Colon (tissue), 2 donors: ENCODE data around the gene SH2D1A.
"Not testable (repeated sequence)": the region's sequence is repeated elsewhere in the genome, so short reads cannot be mapped to it uniquely, and the experiment has no call there.

Experiments
- FAIRE-seq: peaks from 2 replicates; lab custom pipeline; 2012; peaks lifted over from hg19 to GRCh38; lab: Jason Lieb, UNC
- donor health status: control.
- donor health status: control.

Gene SH2D1A

DNA sequence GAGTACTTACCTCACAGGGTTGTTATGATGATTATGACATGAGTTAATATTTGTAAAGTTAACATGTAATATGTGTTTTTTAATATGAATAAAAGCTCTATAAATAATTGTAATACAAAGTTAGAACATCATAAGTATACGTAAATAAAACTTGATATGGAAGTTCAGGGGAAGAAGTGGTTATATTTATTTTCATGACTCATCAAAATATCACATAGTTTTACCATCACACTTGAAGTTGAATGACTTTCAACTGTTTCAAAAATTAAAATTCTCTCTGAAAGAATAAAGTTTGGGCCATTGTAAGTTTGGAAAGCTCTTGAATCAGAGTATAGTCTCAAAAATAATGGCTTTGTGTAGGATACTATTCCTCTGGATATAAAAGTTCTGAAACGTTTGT lies 8.3 kb downstream of the SH2D1A start:
- FAIRE-seq: no peak

DNA sequence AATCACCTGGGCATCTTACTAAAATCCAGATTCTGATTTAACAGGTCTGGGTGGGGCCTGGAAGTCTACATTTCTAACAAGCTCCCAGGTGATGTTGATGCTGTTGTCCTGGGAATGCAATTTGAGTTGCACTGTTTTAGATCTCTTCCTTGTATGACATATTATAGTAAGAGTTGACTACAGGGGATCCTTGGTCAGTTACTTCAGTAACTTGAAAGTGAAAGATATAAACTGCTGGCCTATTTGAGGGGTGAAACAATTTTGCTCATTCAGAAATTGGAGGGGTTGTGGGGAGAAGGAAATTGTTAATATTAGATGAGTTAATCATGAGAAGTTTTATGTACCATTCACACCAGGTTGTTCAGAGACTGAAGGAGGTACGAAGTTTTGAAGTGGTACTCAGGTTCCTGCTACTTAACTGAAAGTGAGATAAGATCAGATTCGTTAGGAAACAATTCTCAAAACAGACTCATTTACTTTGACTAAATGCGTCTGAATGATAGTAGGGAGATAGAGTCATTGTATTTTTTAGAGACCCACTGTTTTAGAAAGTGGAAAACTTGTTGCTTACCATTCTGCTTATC lies 12.5 kb downstream of the SH2D1A start:
- FAIRE-seq: no peak

DNA sequence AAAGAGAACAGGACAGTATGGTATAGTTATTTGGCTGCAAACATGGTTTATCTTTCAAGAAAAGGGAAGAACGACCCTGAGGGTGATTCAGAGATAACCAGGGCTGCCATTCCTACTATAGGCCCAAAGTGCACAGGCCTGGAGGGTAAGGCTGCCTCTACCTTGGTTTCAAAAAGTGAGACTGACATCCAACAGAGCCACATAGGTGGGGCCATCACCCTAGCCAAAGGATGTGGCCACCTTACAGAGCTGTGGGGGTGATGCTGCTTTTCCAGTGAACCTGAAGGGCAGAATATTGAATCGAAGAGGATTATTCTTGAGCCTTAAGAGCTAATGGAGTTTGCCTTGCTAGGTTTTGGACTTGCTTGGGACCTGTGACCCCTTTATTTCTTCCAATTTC lies 15.7 kb downstream of the SH2D1A start:
- no peak for FAIRE-seq

DNA sequence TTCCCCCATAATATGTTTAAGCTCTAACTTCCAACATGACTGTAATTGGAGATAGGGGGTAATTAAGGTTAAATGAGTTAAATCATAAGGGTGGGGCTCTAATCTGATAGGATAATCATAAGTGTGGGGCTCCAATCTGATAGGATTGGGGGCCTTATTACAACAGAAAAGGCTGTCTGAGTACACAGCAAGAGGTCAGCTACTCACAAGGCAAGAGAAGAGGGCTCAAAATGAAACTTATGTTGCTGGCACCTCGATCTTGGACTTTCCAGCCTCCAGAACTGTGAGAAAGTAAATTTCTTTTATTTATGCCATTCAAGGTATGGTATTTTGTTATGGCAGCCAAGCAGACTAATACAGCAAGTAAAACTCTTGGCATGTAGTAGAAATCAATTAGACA lies 16.4 kb downstream of the SH2D1A start:
- FAIRE-seq: no peak

DNA sequence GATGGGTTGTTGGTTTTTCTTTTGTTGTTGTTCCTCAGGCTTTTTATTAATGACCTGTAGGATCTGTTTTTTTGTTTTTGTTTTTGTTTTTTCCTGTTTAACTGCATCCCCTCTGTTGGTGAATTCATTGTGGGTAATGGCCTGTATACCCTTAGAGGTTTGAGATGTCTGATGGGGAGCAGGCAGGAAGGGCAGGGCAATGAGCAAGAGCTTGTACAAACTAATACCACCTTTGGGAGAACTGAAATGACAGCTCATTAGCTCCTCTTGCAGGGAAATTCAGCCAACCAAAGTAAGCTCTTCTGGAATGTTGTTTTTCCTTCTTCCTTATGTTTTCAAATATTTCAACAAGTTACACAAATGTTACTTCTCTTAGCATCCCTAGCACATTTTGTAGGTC lies 23.4 kb downstream of the SH2D1A start:
- no peak for FAIRE-seq

DNA sequence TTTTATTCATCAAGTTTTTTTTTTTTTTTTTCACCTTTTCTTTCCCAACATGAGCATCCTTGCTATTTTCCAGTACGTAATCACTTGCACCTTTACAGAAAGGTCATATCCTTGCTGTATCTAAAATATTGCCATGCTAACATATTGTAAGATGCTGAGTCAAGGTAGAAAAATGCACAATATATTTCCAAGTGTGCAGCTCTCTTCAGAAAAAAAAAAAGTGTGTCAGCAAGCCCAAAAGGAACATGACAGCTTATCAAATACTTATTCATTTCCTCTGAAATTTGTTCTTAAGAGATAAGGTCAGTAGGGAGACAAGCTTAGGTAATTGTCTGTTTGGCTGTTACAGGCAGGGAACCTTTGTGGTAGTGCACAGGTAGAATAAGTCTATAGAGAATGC lies 27.0 kb downstream of the SH2D1A start:
- no peak for FAIRE-seq

DNA sequence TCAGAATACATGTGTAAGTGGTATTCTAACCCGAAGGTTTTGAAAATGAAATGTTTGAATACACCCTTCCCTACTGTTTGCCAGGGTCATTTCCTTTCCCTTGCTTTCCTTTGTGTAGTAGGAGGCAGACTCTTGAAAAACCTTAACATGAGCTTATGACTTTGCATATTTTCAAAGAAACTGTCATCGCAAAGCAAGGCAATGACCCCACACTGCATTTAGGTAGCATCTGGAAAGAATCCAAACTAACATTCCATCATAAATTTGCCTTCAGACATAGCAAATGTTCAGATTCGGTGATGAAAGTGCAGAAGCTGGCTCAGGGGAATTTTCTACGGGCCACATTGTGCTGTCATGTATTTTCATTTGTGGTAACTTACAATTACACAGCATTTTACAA lies 32.3 kb downstream of the SH2D1A start:
- FAIRE-seq: no peak

DNA sequence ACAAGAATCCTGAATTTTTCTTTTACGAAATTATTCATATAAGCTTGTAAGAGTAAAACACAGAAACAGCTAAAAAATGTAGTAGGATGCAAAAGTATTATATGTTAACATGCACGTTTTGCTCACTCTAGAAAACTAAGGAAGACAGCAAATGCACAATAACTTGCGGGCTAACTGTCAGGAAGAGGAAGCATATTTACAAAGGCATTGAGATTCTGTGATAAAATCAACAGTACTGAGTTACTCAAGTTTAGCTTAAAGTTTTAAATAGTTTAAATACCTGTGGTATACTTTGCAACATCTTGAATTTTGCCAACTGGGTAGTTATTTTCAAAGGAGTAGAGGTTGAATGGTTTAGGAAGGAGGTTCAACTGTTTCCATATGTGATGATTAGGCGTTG lies 37.0 kb downstream of the SH2D1A start:
- FAIRE-seq: peak; percentile 73

DNA sequence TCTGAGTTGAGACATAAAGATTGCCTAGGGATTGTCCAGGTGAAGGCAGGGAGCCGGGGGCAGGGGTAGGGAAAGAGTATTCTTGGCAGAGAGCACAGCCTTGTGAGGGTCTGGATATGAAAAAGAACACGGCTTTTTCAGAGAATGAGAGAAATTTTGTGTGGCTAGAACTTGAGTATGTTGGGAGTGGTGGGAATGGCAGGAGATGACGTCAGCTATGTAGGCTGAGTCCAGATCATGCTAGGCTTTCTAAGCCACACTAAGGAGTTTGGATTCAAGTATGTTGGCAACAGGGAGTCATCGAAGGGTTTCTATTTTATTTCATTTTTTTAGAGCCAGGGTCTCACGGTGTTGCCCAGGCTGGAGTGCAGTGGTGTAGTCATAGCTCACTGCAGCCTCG lies 40.0 kb downstream of the SH2D1A start:
- FAIRE-seq: no peak

DNA sequence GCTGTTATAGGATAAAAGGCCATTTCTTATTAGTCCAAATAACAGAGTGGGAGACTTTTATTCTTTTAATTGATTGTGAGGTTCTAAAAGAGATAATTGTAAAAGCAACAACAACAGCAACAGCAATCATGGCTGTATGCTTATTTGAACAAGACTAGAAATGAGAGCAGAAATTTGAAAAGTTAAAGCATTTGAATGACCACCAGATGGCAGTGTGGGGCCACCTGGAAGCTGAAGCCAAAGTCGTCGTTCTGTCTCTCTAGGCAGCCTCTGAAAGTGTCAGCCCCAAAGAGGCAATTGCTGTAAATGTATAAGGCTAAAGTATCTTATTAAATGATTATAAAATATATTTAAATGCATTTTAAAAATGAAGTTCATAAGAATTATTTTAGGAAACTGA lies 42.2 kb downstream of the SH2D1A start:
- peak; percentile 99 for FAIRE-seq

DNA sequence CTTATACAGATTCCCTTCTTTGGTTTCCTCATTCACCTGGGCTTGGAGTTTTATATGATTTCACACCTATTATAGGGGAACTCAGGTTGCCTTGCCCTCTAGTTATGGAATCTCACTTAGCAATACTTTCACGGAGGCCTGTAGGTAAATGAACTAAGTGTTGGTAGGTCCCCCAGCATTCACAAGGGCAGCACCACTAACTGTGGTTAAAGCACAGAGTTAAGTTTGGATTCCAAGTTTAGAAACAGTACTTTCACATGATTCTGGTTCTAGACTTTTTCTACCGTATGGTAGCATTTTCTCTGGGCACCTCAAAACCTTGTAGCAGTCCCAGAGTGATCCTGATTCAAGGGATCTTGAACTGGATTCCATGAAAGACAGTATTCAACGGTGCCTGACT lies 46.4 kb downstream of the SH2D1A start:
- FAIRE-seq: no peak

DNA sequence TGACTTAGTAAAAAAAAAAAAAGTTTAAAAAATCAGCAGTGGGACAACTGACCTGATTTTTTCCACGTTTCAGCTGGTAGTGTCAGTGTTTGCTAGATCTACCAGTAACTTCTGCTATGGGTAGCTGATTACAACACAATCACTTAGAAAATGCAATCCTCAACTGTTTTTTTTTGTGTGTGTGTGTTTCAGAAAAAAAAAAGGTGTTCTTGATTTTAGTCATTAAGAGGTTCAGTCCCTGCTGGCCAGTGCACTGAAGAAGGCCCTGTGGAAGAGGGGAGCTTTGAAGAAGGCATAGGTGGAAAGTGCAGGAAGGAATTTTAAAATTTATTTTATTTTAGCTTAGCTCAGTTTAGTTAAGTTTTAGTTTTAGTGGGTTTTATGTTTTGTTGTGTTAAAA lies 46.9 kb downstream of the SH2D1A start:
- FAIRE-seq: no peak

DNA sequence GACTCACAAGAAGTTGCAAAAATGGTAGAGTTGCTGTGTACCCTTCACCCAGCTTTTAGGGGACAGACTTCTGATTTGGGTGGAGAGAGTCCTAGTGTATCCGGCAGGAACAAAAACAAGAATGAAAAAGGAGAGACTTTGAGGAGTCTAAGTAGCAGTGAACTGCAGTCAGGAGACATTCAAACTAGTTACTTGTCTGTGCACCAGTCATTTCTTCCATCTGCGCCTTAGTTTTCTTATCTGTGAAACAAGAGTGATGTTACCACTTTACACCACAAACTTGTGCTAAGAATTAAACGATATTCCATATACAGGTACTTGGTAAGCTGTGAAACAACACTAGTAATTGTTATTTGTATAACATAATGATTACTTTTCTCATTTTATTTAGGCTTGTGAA lies 47.3 kb downstream of the SH2D1A start:
- FAIRE-seq: no peak

DNA sequence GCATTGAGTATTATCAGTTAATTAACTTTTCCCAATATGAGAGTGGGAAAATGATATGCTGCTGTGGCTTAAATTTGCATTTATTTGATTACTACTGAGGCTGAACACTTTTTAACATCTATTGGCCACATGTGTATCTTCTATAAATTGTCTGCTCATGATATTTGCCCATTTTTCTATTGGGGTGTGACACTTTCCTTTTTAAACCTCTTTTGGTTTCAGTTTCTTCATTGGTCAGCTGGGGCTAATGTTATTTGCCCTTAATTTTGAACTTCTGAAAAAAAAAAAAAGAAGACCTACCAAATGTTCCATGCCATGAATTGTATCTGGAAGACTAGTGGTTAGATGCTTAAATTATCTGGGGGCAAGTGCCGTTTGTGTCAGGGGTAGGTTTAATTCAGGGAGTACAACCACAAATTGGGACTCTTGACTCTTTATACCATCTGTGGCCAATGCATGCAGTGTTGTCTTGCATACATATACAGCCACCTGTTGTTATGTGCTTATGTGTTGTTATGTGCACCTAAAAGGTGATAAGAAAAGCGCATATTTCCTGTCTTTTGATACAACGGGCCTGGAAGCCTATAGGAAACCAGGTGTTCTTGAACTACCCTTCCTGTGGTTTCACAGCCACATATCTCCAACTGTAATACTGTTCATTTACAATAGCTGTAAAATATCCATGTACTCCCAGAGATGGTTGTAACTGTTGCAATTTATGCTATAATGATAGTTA lies 49.0 kb downstream of the SH2D1A start:
- FAIRE-seq: no peak

DNA sequence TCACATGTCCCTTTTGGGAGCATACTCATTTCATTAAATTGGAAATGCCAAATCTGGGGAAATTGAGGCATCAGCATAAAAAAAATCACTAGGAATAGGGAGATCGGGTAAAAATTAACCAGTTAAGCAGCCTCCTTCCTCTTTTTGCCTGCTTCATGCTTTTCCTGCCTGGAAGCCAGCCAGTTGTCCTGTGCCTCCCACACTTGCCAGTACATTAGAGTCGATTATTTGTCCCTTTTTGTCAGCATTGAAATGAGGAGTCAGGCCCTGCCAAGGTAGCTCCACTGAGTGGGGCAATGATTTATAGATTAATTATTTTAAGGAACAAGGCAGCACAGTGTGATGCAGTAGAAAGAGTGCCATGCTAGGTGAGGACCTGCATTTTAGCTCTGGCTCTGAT lies 55.3 kb downstream of the SH2D1A start:
- no peak for FAIRE-seq

DNA sequence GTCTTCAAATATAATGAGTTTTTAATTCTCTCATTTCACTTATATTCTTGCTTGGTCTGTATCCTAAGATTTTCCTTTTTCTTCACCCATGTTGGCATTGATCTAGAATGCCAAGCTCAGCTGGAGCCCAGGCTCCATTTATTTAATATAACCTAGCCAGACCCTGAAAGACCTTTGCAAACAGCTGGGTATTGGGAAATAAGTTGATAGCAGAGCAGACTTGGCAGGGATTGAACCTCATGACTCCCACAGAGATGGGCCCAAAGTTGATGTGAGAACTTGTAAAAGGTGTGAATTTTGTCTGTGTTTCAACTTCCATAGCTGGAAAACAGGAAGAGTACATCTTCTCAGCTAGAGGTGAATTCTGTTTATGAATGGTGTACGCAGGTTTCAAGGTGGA lies 59.5 kb downstream of the SH2D1A start:
- FAIRE-seq: no peak

DNA sequence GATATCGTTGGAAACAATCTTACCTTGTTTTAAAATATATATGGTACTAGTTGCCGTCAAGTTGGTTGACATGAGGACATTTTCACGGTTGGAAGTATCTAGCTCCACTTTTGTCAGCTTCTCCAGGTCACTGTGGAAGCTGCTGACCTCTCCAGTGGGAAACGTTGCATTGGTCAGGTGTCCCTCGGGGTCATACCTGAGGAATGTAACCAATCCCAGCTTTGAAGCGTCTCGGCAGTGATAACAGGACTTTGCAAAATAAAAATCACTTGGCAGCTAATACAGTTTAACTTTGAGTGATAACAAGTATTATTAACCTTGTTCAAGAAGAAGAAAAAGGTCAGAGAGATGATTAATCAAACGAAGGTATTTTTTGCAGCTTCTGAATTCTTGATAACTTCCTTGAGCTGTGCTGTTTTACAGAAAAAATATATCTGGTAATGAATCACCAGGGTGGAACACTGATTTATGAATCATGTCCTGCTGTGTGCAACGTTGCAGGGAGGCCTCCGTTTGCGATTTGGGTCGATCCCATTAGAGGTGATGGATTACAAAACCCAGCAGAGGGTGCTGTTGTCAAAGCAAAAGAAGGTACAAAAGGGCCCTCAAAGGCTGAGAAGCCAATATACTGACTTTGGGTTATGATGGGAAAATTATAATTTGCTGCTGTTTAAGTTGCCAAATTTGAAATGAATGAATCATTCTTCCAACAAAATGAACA lies 60.1 kb downstream of the SH2D1A start:
- peak; percentile 65 for FAIRE-seq

DNA sequence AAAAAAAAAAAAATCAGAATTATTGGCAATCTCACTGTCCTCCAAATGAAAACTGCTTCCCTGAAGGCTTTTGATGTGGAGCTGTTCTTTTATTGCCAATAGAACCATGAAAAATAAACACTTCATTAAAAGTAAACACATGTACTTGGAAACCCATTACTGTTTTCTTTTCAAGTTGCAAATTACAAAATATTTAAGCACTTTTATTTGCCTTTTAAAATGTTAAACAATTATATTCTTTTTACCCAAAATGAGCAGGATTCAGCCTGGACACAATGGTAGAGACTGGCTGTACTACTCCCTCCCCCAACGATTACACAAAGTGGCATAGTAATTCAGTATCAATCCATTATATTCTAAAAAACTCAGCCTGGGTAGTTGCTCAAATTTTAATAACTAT lies 60.9 kb downstream of the SH2D1A start:
- no peak for FAIRE-seq

DNA sequence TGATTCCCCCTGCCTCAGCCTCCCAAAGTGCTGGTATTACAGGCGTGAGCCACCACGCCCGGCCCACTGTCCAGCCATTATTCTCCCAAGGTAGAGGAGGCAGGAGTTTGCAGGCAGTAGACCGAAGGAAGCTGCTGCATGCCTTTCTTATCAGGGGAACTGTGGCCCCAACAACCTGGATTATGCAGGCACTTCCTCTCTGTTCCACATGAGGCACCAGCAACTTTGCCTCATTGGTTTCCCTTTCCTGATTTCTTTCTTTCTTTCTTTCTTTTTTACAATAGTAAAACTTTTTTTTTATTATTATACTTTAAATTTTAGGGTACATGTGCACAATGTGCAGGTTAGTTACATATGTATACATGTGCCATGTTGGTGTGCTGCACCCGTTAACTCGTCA lies 62.0 kb downstream of the SH2D1A start:
- not testable (repeated sequence) for FAIRE-seq

DNA sequence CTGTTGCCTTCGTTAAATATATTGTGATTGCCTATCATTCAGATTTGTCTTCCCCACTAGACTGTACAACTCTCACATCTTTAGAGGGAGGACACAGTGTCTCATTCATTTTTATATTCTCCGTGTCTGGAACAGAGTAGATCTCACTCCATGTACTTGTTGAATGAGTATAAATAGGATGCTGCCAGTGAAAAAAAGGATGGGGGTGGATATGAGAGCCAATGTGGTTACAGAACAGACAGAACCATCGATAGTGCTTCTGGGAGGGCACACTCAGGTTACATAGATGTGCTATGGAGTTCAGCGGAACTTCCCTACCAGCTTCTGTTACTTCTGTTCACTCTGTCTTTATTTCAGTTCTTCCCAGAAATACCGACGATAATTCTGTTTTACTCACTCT lies 66.9 kb downstream of the SH2D1A start:
- FAIRE-seq: no peak

DNA sequence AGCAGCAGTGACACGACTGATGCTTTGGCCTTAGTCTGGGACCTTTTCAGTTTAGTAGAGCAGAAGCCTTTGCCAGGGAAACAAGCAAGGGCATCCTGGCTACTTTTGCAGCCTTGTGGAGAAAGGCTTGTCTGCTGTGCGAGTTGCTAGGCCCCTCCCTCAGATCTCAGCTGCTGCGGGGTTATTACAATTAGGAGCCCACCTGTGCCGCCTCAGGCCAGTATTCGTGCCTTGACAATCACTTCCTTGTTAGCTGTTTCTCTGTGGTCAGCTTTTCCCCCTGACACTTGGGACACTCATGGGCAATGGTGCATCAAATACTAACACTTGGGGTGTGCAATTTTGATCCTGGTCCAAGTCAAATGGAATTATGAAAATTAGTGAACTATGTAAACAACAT lies 67.9 kb downstream of the SH2D1A start:
- no peak for FAIRE-seq

DNA sequence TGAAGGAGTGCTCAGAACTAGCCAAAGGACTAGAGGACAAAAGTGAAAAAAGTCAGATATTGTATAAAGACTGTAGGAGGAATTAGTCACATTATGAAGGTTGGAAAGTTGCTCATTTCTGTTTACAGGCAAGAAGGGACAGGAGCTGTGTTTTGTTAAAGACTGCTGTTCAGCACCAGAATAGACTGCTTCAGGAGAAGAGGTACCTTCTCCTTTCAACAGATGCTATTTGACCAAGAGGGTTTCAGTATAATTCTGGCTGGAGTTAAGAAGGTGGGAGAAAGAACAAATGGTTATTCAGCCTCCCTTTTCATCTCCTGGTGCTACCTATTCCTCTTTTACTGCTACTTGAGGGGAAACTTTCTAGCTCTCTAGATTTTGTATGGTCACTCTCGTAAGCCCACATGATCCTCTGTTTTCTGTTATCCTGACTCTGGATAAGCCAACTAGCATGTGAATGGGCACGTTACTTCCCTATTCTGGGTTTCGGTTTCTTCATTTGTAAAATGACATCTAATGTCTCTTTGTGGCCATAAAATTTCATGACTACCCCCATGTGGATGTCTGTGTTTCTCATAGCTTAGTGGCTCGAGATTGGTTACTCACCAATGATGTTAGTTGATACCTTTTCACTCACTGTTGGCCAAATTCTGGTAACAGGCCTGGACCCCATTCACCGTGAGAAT lies 68.9 kb downstream of the SH2D1A start:
- FAIRE-seq: no peak
